ENCODE data around the gene CYP2U1. TPM values are rescaled to one million over a fixed set of nuclear protein-coding genes. Genes with fewer than 3 reads are reported as not detected.

Gene CYP2U1
- 5.0 and 5.2 TPM in 2 replicates for total RNA-seq (2021; fragmentation: NEBNext Ultra II Directional; extraction: Animal tissue kit (Norgen Biotek cat#: 25700))
- polyA plus RNA-seq (2011; rRNA removed): 2.3 and 3.1 TPM in 2 replicates
- polyA plus RNA-seq (2011; cell fraction: cytosol; rRNA removed): 3.4 TPM
- 2.7 TPM for polyA plus RNA-seq (2011; cell fraction: nucleus; rRNA removed)
- polyA plus RNA-seq (2012, experiment 1 of 2): 3.3 to 4.1 TPM (median 3.6 TPM) in 4 replicates
- 1.2 TPM for polyA plus RNA-seq (2012, experiment 2 of 2)
- polyA plus RNA-seq (2013, experiment 1 of 2): 4.8 TPM
- 5.7 TPM for polyA plus RNA-seq (2013, experiment 2 of 2)
- polyA minus RNA-seq (2011; rRNA and poly(A)+ RNA removed): 4.6 and 6.1 TPM in 2 replicates
- polyA minus RNA-seq (2011; cell fraction: cytosol; rRNA and poly(A)+ RNA removed): 5.1 TPM
- polyA minus RNA-seq (2011; cell fraction: nucleus; rRNA and poly(A)+ RNA removed): 7.8 TPM
- long read RNA-seq, experiment 1, full-length matches to known transcripts: 1 of 9 reads
- long read RNA-seq, experiment 1, partial matches to known transcripts: 1 of 9 reads
- long read RNA-seq, experiment 1, other reads (novel, unspliced or antisense): 7 of 9 reads
- long read RNA-seq, experiment 2, partial matches to known transcripts: 0 of 2 reads
- long read RNA-seq, experiment 2, other reads (novel, unspliced or antisense): 2 of 2 reads

- H3K4me1 ChIP-seq (replicated peaks in 1 of 4; ENCODE audit: control insufficient read depth in 3 of 4, insufficient read depth in 4 of 4, low read length in 3 of 4): peaks cover 0 to 12% (median 5%) of the 10 kb centered on the region in 4 experiments; a peak in 4 of 7 replicates
- H2BK15ac ChIP-seq (ENCODE audit: low read length): no peak within 1 kb of the TSS
- H2BK20ac ChIP-seq (ENCODE audit: low read length): 0 out of 2 replicates have a peak within 1 kb of the TSS, but pooled peaks have one; percentile 8
- H3K4me3 ChIP-seq (ENCODE audit: extremely low read depth in 1 of 4, insufficient read depth in 2 of 4, low read depth in 3 of 4, low read length in 4 of 4): peak within 1 kb of the TSS; percentile 41 to 71 (median 56)
- peaks cover 12% of the 10 kb centered on the region for H3K23me2 ChIP-seq (ENCODE audit: low read depth, low read length)
- H2BK120ac ChIP-seq (replicated peaks; ENCODE audit: low read depth, low read length): no peak within 1 kb of the TSS
- 0 out of 2 replicates have a peak within 1 kb of the TSS, but pooled peaks have one; percentile 53 for H2BK12ac ChIP-seq (ENCODE audit: low read depth, low read length)
- peaks cover 1 to 21% (median 16%) of the 10 kb centered on the region in 4 experiments for H3K27me3 ChIP-seq (replicated peaks in 1 of 4; ENCODE audit: control insufficient read depth in 3 of 4, extremely low read depth in 1 of 4, insufficient read depth in 3 of 4, low read length in 3 of 4)
- H3K4ac ChIP-seq (replicated peaks; ENCODE audit: insufficient read length, low read depth, low read length): no peak within 1 kb of the TSS
- peak within 1 kb of the TSS; percentile 67 for H4K91ac ChIP-seq (replicated peaks; ENCODE audit: insufficient read length, low read length)
- peak within 1 kb of the TSS in 3 of 4 experiments; percentile 2 to 34 (median 25); a peak in 5 of 7 replicates for H3K9ac ChIP-seq (replicated peaks in 1 of 4; ENCODE audit: extremely low read depth in 1 of 4, low read depth in 3 of 4, low read length in 3 of 4)
- H3K14ac ChIP-seq (ENCODE audit: insufficient read length): no peak within 1 kb of the TSS
- no peak within 1 kb of the TSS for H2AK5ac ChIP-seq (ENCODE audit: low read depth, low read length)
- H4K5ac ChIP-seq (ENCODE audit: insufficient read length, low read depth, low read length): no peak within 1 kb of the TSS
- no peaks in the 10 kb centered on the region for H3K79me1 ChIP-seq (ENCODE audit: low read depth, low read length)
- H2AFZ ChIP-seq (ENCODE audit: low read length): peak within 1 kb of the TSS; percentile 98
- no peaks in the 10 kb centered on the region for H3K9me3 ChIP-seq (ENCODE audit: insufficient read depth in 2 of 2, low read depth in 1 of 2, low read length in 1 of 2)
- peak within 1 kb of the TSS; percentile 72 for H3K18ac ChIP-seq (ENCODE audit: extremely low read depth, low read length)
- ChIA-PET CTCF (ENCODE audit: partially characterized antibody) (interaction anchor here (1.1 to 1.3 kb wide), 2 partner anchors 18 to 88 kb away, joined by 4 read pairs; no protein-coding TSS in a partner anchor), POLR2A (ENCODE audit: partially characterized antibody) (interaction anchor here (0.7 to 0.8 kb wide), 2 partner anchors 61 to 95 kb away, joined by 3 read pairs; no protein-coding TSS in a partner anchor)
- FAIRE-seq (no peak), DNase-seq (ENCODE audit: low read depth in 1 of 2, low spot score in 2 of 2) (peak; percentile 67 to 87)
- no peak within 1 kb of the TSS for H3K27ac ChIP-seq (ENCODE audit: low read depth, low read length)
- peaks cover 0 to 3% of the 10 kb centered on the region in 2 experiments for H4K20me1 ChIP-seq (replicated peaks in 1 of 2; ENCODE audit: control insufficient read depth in 1 of 2, insufficient read depth in 2 of 2, low read length in 2 of 2)
- peak within 1 kb of the TSS; percentile 97 for H3K4me2 ChIP-seq (ENCODE audit: insufficient read depth in 1 of 2, low read depth in 2 of 2, low read length in 2 of 2)
- no peak within 1 kb of the TSS for H3K23ac ChIP-seq (ENCODE audit: insufficient read length)
- H4K8ac ChIP-seq (ENCODE audit: extremely low read depth, insufficient read depth, low read length): peak within 1 kb of the TSS; percentile 94; the same call in 1 of the 2 replicates
- 12% methylated on average over 60 of the region's 78 CpGs; no CpG with 5 or more reads in 1 of the 2 experiments for WGBS, 2 experiments (ENCODE audit: extremely low coverage in 1 of 2, insufficient coverage in 1 of 2, insufficient read length in 1 of 2, insufficient replicate concordance in 2 of 2, low coverage in 1 of 2, low lambda C conversion rate in 2 of 2, missing lambda C conversion rate in 1 of 2)
- H2BK5ac ChIP-seq (ENCODE audit: low read depth, low read length): no peak within 1 kb of the TSS
- H3K36me3 ChIP-seq (ENCODE audit: control insufficient read depth in 2 of 4, insufficient read depth in 4 of 4, low read length in 3 of 4): no peaks in the 10 kb centered on the region
- no peak within 1 kb of the TSS for H3K56ac ChIP-seq (replicated peaks; ENCODE audit: insufficient read length, low read depth, low read length)
- H3K79me2 ChIP-seq (ENCODE audit: control insufficient read depth in 1 of 2, insufficient read depth in 2 of 2, low read length in 2 of 2): no peaks in the 10 kb centered on the region
- TF ChIP-seq GTF2F1 (IDR thresholded peaks at IDR 0.05; ENCODE audit: borderline replicate concordance, low read depth, low read length) (no peak), E2F6 (IDR thresholded peaks at IDR 0.05) (peak; percentile 39), ATF3 (IDR thresholded peaks at IDR 0.05; ENCODE audit: insufficient read depth, low read depth, low read length) (no peak), SP2 (IDR thresholded peaks at IDR 0.05; ENCODE audit: low read length) (no peak), CHD2 (IDR thresholded peaks at IDR 0.05; ENCODE audit: low read length) (no peak), POLR2A (IDR thresholded peaks at IDR 0.05; ENCODE audit: control extremely low read depth in 1 of 2, low read depth in 2 of 2, low read length in 2 of 2) (peak in 1 of 2 experiments; percentile 70; a peak in 2 of 3 replicates), FOSL1 (IDR thresholded peaks at IDR 0.05; ENCODE audit: insufficient read depth, low read depth, low read length) (no peak)
These were observed at the start of gene CYP2U1 for GRCh38 chr4:107930821-107931774. Gene CYP2U1 (plus strand): TSS chr4:107931549. CDS start chr4:107931644, 95 bp downstream.

All from H1 (cell line).